Renal cortical epithelial cell (primary cell): ENCODE data around the gene NOTUM. TPM values are rescaled to one million over a fixed set of nuclear protein-coding genes. Genes with fewer than 3 reads are reported as not detected.

ENCODE experiments used
- DNase-seq: peaks from one replicate; pipeline ENCODE4 v3.0.0-alpha.2; 2011; ENCODE audit warnings: low read depth
- total RNA-seq: library from RNA; depleted of rRNA; stranded (reverse); fragments of >200 nt; gene quantifications from 2 replicates; pipeline ENCODE4 v1.2.3, GENCODE V29; 2014

NOTUM gene
- total RNA-seq, 1 donor from 2014 or later, result 0.05 TPM

DNA sequence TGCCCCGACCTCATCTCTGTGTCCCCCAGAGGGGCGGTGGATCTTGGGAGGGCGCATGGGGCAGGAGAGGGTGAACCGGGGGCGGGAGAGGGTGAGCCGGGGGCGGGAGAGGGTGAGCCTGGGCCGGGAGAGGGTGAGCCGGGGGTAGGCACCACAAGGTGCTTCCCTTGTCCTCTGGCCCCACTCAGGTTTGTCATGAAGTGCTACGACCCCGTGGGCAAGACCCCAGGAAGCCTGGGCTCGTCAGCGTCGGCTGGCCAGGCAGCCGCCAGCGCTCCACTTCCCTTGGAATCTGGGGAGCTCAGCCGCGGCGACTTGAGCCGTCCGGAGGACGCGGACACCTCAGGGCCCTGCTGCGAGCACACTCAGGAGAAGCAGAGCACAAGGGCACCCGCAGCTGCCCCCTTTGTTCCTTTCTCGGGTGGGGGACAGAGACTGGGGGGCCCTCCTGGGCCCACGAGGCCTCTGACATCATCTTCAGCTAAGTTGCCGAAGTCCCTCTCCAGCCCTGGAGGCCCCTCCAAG lies 35.3 kb upstream of the NOTUM start:
- DNase-seq, result no peak

DNA sequence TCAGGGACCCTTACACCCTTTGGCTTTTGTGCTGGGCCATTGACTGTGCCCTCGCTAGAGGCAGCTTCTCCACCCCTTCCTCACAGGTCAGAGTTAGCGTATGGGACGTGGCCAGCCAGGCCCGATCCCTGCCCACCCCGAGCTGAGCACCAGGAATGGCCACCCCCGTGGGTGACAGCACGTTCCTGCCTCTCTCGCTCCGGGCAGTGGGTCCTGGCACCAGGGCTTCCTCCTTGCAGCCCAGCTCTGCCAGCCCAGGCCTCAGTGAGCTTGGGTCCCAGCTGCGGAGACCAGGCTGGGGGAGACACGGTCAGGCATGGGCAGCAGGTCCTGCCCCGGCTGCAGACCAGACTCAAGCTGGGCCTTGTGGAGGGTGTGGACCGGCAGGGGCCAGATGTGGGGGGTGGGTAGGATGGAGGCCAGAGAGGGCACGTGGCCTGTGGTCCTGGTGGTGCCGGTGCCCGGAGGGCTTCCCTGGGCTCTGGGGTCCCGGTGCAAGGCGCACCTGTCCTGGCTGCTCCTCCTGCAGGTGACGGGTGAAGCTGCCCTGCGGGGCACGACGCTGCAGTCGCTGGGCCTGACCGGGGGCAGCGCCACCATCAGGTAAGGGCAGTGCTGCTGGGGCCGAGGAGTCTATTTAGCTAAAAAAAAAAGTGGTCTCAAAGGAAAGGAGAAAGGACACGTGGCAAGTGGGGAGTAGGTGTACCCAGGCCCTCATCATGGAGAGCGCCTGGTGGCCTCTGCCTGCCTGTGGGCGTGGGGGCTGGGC lies 34.7 kb upstream of the NOTUM start:
- DNase-seq, result no peak

DNA sequence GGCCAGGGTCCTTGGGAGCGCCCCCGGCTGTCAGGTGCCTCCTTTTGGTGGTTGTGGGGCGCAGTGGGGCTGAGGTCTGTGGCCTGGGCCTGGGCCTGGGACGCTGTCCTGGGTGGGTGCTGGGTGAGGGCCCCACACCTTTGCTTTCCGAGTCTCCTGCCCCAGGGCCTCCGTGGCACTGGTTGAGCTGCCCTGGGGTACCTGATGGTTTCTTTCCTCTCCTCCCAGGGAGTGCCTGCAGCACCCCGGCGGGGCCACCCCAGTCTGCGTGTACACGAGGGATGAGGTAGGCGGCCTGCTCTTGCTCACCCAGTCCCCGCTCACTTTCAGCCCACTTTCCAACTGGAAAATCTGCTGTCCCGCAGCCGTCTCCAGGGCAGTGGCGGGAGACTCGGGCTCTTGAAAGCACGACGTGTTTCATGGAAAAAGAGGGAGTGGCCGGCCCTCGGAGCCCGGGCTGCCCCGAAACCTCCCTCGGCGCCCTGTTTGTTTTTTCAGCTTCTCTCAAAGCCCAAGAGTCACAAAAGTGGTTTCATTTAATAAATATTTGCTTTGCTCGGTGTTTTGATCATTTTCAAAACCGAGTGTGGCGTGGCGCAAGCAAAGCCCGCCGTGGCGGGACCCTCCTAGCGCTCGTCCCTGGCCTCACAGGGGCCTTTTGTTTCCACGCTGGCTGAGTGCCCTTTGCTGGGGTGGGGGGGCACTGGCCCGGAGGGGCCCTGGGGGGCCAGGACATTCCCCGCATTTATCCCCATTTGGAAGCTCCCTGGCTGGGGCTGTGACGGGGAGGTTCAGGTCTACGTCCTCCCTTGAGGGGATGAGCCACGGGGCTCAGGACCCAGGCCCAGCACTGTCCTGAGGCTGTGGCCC lies 33.8 kb upstream of the NOTUM start:
- DNase-seq, result no peak

DNA sequence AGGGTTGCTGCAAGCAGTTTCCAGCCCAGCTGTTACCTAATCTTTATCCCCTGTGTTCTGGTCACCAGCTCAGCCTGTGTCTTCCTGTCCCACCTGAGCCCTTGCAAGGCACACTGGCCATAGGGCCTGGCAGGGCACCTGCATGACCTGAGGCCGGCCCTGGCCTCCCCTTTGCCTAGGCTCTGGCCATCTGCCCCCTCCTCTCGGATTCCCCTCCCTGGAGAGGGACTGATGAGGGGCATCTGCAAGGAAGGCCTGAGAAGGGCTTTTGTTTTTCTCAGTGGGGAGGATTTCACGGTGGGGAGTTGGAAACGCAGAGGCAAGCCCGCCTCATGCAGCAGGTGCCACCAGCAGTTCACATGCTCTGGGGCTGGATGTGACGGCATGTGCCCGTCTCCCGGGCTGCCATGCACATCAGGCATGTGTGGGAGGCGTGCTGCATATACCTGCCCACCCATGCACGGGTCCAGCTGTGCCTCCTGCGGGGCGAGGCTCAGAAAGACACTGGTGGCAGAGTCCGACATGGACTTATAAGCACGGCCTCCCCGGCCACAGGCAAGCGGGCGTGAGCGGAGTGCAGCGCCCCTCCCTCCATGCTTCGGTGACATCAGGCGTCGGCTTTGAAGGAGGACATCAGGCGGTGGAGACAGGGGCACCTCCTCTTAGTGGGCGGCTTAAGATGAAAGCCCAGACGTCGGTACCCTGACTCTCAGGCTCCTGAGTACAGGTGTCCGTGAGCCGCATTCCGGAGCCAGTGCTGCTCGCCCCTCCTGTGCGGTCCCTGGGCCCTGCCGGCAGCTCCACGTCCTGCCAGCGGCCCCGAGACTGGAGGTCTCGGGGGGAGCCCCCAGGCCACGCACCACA lies 33.0 kb upstream of the NOTUM start:
- no peak for DNase-seq

DNA sequence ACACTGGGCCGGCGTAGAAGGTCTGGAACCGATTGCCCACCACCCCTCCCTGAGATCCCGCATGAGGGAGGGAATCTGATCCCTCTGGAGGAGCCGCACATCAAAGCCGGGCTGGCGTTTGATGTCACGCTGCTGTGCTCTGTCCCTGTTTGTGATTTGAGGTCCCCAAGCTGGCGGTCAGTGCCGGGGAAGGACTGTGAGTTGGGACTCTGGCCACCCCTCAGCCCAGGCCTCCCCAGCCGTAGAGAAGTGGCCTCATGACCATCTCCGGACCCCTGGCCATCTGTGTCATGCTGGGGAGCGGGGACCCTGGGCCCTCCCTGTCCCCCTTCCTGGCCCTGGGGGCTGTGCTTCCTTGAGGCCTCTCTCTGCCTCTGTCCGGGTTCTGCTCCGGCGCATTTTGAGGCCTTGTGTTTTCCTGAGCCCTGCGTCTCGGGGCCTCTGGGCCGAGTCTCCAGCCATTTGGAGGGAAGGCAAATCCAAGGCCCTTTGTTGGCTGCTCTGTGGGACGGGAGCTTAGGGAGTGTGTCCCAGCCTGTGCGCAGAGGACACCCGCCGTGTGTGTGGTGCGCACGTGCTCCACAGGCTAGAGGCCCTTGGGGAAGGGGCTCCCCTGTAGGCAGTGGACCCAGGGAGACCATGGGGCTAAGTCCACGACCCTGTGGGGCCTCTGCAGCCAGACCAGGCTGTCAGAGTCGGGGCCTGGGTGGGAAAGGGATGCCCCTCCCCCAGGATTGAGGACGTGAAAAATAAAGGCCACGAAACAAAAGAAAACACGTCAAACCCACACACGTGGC lies 31.5 kb upstream of the NOTUM start:
- DNase-seq, result no peak

DNA sequence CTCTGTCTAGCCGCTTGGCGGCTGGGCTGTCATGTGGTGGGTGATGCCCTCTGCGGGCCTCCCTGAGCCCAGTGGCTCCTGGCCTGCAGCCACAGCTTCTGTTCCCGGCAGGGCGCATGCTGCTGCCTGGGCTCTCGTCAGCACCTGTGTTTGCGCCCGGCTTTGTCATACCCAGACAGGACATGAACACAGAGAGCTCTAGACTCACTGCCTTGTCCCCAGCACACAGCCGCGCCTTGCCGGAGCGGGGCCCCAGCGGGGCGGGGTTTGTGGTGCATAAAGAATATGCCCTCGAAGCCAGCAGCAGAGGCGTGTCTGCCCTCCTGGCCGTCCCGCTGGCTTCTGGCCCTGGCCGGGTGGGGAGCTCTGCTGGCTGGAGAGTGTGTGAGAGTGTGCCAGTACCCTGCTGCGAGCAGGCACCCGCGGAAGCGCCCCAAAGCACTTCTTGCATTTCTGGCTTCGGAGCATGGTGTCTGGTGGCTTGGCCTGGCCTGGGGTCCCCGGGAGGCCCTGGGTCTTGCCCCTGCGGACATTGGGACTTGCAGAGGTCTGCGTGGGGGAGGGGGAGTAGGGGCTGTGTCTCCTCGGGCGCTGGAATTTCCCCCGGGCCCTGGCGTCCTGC lies 30.8 kb upstream of the NOTUM start:
- DNase-seq, result peak; percentile 80

DNA sequence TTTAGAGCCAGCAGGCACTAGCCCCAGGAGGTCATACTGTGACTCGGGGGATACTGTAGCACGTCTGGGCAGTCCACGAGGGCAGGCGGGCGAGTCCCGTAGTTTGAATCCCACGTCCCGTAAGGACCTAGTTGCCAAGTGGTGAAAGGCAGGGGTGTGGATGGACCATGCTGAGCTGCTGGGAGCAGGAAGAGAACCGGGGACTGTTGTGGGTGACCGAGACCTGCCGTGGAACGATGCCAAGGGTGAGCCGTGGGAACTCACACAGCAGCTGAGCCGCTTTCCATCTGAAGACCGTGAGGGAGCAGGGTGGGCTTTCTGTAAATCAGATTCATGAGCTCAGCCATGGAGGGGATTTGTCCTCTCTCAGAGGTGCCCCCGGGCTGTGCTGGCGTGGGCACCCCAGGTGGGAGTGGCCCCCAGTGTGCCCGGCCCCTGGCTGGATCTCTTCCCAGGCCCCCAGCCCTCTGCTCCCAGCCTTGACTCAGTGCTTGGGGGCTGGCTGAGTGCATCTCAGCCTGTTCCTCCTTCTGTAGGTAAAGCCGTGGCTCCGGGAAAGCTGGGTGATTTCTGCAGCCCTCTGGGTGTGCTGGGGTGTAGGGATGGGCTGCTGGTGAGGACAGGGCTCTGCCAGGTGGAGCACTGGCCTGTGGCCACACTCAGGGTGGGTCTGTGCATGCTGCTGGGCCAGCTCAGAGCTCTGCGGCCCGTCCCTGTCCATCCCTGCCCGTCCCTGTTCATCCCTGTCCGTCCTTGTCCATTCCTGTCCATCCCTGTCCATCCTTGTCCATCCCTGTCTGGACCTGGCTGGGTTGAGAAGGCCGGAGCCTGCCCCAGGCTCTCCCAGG lies 30.1 kb upstream of the NOTUM start:
- no peak for DNase-seq

DNA sequence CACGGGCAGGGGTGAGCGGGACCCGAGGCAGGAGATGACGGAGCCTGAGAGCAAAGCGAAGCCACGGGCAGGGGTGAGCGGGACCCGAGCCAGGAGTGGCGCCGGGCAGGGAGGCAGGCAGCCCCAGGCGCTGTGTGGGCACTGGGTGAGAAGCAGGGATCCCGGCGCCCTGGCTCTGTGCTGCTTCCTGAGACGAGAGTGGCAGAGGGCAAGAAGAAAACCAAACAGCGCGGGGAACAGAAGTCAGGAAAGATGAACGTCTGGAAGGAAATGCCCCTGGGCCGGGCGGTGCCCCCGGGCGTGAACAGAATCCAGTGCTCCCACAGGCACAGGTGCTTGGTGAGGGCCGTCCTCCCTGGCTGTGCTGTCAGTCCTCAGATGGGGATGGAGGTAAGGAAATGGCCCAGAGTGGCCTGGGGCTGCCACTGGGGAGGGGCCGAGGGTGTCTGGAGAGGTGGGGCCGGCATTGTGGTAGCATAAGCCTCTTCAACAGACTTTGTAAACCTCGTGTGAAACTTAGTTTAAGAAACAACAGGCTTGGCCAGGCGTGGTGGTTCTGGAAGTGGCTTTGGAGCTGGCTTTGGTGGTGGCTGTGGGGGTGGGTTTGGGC lies 26.3 kb upstream of the NOTUM start:
- no peak for DNase-seq

DNA sequence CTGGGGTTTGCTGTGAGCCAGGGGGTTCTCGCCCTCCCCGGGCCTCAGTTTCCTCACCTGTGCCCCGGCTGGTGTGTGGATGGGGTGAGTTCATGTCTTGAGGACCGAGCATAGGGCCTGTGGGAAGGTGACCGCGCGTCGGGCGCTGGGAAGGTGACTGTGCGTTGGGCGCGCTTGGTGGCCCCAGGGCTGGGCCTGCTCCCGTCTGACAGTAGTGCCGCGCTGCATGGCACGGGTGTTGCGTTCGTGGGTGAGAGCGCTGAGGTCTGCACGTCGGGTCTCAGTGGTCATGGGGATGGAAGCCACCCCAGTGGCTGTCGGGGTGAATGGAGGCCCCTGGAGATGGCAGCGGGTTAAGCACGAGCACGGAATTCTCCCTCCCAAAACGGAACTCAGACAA lies 25.6 kb upstream of the NOTUM start:
- DNase-seq, result no peak

DNA sequence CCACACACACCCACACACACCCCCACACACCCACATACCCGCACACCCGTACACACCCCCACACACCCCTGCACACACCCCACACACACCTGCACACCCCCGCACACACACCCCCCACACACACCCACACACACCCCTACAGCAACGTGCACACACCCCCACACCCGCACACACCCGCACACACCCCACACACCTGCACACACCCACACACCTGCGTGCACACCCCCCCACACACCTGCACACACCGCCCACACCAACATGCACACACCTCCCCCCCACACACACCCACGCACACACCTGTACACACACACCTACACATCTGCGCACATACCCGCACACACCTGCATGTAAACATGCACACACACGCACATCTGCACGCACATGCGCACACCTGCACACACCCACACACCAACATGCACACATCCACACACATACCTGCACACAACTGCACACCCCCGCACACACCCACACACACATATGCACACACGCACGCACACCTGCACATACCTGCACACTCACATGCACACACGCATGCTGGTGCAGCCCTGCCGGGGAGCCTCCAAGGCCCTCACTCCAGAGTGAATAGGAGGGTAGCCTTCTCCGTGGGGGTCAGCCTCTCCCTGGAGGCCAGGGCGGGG lies 23.9 kb upstream of the NOTUM start:
- no peak for DNase-seq

DNA sequence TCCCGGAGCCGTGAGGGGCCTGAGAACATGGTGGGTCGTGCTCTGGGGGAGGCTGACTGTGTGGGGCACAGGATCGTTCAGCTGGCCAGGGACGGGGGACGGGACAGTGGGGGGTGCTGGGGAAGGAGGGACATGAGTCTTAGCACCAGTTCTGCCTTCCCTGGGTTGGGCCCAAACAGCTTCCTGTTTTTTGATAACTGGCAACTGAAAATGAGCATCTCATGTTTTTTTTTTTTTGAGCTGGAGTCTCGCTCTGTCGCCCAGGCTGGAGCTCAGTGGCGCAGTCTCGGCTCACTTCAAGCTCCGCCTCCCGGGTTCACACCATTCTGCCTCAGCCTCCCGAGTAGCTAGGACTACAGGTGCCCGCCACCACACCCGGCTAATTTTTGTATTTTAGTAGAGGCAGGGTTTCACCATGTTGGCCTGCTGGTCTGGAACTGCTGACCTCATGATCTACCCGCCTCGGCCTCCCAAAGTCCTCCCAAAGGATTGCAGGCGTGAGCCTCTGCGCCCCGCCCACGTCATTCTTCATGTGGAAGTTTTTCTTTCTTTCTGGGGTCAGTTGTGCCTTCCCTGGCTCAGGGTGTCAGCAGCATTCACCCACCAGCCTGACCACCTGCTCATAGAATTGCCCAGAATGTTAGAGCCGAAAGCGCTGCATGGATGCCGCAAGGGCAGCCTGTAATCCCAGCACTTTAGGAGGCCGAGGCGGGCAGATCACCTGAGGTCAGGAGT lies 22.8 kb upstream of the NOTUM start:
- no peak for DNase-seq

DNA sequence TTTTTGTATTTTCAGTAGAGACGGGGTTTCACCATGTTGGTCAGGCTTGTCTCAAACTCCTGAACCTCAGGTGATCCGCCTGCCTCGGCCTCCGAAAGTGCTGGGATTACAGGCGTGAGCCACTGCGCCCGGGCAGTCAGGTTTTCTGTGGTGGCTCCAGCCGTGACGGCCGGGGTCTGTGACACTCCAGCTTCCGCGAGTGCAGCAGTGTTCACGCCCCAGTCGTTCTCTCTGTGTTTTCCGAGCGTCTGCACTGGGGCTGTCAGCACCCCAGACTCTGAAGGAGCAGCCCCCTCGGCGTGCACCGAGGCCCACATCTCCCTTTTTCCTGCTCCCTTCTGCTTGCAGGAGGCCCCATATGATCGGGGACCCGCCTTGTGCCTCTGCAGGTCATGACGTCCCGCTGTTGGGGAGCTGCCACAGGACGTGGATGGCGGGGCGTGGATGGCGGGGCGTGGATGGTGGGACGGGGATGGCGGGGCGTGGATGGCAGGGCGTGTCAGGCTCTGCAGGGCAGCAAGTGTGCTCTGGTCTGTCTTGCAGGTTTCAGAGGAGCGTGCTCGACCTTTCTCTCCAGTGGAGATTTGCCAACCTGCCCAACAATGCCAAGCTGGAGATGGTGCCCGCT lies 22.1 kb upstream of the NOTUM start:
- DNase-seq, result no peak

DNA sequence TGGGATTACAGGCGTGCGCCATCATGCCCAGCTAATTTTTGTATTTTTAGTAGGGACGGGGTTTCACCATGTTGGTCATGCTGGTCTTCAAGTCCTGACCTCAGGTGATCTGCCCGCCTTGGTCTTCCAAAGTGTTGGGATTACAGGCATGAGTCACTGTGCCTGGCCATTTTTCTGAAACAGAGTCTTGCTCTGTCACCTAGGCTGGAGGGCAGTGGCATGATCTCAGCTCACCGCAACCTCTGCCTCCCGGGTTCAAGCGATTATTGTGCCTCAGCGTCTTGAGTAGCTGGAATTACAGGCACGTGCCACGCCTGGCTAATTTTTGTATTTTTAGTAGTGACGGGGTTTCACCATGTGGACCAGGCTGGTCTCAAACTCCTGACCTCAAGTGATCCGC lies 20.5 kb upstream of the NOTUM start:
- peak; percentile 22 for DNase-seq

DNA sequence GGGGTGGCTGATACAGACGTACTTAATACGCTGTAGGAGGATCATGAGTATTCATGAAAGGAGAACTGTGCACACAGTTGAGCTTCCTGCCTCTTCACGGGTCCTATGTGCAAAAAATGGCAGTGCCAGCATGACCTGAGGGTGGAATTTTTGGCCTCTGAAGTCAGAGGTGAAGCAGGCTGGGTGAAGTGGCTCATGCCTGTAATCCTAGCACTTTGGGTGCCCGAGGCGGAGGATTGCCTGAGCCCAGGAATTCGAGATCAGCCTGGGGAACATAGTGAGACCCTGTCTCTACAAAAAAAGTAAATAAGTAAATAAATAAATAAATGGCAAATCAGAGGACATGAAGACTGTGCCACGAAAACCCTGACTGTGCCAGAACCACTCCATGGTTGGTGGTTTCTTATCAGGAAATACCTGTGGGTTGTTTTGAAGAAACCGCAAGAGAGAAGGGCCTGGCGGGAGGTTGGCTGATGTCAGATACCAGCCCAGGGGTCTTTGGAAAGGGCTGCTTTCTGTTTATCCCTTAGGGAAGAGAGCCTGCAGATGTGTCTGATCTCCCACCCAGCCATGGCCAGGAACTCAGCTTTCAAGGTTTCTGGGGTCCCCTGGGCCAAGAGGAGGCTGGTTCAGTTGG lies 19.8 kb upstream of the NOTUM start:
- no peak for DNase-seq

DNA sequence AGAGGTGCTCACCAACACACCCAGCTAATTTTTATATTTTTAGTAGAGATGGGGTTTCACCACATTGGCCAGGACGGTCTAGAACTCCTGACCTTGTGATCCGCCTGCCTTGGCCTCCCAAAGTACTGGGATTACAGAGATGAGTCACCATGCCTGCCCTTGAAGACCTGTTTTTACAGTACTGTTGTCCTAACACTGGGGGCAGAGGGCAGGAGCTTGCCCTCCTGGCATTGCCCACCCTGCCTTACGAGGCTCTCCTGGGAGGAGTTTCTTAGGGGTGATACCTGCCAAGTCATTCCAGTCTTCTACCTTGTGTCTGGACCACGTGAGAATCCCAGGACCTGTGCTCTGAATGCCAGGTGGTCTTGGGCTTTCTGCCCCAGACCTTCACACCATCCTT lies 19.1 kb upstream of the NOTUM start:
- no peak for DNase-seq

DNA sequence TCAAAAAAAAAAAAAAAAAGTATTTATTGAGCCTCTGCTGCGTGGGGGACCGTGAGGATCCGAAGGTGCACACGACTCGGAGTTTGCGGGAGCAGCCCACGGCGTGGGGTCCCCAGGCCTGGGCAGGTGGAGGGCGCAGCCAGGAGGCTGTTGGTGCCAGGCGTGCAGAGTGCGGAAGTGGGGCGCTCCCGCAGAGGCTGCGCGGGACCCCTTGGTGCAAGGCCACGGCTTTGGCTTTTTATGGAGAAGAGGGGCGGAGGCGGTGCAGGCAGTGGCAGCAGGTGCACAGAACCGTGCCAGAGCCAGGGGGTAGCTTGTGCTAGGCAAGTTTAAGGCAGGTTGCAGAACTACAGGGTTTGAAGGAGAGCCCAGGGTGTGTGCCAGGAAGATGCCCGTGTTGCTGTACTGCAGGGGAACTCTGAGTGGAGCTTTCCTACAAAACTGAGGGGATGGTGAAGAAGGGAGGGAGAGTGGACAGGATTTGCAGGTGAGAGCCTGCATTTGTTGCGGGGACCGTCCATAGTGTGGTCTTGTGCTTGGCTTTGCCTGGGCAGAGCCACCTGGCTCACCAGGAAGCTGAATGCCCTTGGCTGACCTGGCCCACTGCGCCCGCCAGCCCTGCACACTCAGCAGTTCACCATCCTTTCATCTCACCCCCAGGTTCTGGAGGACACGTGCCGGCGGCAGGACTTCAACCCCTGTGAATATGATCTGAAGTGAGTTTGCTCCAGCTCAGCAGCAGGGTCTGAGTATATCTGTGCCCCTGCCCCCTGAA lies 17.7 kb upstream of the NOTUM start:
- no peak for DNase-seq
